CD4-positive, alpha-beta T cell treated with Interferon alpha-2 for 1 hour (primary cell): ENCODE results near the gene SHC2.
"Not testable (repeated sequence)": the region's sequence is repeated elsewhere in the genome, so short reads cannot be mapped to it uniquely, and the experiment has no call there.

Experiments
- DNase-seq, 2 donors: peaks; one replicate each; pipeline ENCODE4 v3.0.0-alpha.2; 2020 to 2022

The SHC2 gene

GRCh38 chr19:444677-445210 lies 16.1 kb downstream of the SHC2 start:
- no peak for DNase-seq

GRCh38 chr19:443005-443404 lies 17.8 kb downstream of the SHC2 start:
- no peak for DNase-seq

- DNase-seq = no peak
Observed at GRCh38 chr19:442085-442484, 18.7 kb downstream of the SHC2 start.

GRCh38 chr19:441213-441836 lies 19.5 kb downstream of the SHC2 start:
- no peak for DNase-seq

GRCh38 chr19:440391-441212 lies 20.2 kb downstream of the SHC2 start:
- no peak for DNase-seq

GRCh38 chr19:439167-439900 lies 21.5 kb downstream of the SHC2 start:
- DNase-seq = no peak

GRCh38 chr19:438416-438958 lies 22.3 kb downstream of the SHC2 start:
- DNase-seq = no peak

- DNase-seq = no peak
Observed at GRCh38 chr19:437041-437440, 23.8 kb downstream of the SHC2 start.

GRCh38 chr19:436413-436950 lies 24.4 kb downstream of the SHC2 start:
- no peak for DNase-seq

GRCh38 chr19:435707-436412 lies 25.0 kb downstream of the SHC2 start:
- no peak for DNase-seq

GRCh38 chr19:435056-435706 lies 25.7 kb downstream of the SHC2 start:
- DNase-seq = no peak

GRCh38 chr19:434152-434960 lies 26.5 kb downstream of the SHC2 start:
- DNase-seq = no peak

- DNase-seq = no peak
Observed at GRCh38 chr19:430701-431100, 30.1 kb downstream of the SHC2 start.

GRCh38 chr19:428149-428548 lies 32.7 kb downstream of the SHC2 start:
- DNase-seq = no peak

- DNase-seq = not testable (repeated sequence)
Observed at GRCh38 chr19:427675-428074, 33.2 kb downstream of the SHC2 start.

GRCh38 chr19:426725-427445 lies 33.9 kb downstream of the SHC2 start:
- no peak for DNase-seq

- no peak for DNase-seq
Observed at GRCh38 chr19:425056-425455, 35.8 kb downstream of the SHC2 start.

- DNase-seq = no peak
Observed at GRCh38 chr19:424546-424945, 36.3 kb downstream of the SHC2 start.

GRCh38 chr19:423691-424466 lies 37.0 kb downstream of the SHC2 start:
- DNase-seq = no peak

GRCh38 chr19:422917-423226 lies 38.0 kb downstream of the SHC2 start:
- not testable (repeated sequence) for DNase-seq
